CD4-positive, alpha-beta T cell treated with Interleukin-12 subunit alpha and Interleukin-12 subunit beta, for 1 hour (primary cell): Measurements from ENCODE around the gene TRIM5.

Source experiments
- DNase-seq: peaks from one replicate; pipeline ENCODE4 v3.0.0-alpha.2; 2020

TRIM5 gene

GRCh38 chr11:5622802-5623201 is 62.1 kb downstream of the TRIM5 start:
- DNase-seq, result no peak

- DNase-seq, result no peak
These were observed 63.3 kb downstream of the TRIM5 start for GRCh38 chr11:5621580-5621979.

GRCh38 chr11:5620651-5621521 is 64.0 kb downstream of the TRIM5 start:
- DNase-seq, result no peak

- DNase-seq, result no peak
These were observed 66.1 kb downstream of the TRIM5 start for GRCh38 chr11:5618807-5619206.
